Esophagus muscularis mucosa (tissue), 3 donors: Measurements from ENCODE around the gene SULF2.

ENCODE experiments used
- POLR2A ChIP-seq: fragments of 450-650 bp; IDR thresholded peaks from one replicate; pipeline ENCODE4 v1.6.1; 2017; ENCODE audit warnings: antibody characterized with exemption, moderate library complexity, mild to moderate bottlenecking, low read depth
- TF ChIP-seq, protein P1 (sequence below), 3 experiments: fragments of 200-600 bp in 2 of 3; fragments of 450-650 bp in 1 of 3; sonication (generic) in 2 of 3; IDR thresholded peaks; one replicate each; pipeline ENCODE4 v1.5.1; 2017 to 2019; ENCODE audit warnings: antibody characterized with exemption in 3 of 3, mild to moderate bottlenecking in 2 of 3, moderate library complexity in 1 of 3

DNA sequence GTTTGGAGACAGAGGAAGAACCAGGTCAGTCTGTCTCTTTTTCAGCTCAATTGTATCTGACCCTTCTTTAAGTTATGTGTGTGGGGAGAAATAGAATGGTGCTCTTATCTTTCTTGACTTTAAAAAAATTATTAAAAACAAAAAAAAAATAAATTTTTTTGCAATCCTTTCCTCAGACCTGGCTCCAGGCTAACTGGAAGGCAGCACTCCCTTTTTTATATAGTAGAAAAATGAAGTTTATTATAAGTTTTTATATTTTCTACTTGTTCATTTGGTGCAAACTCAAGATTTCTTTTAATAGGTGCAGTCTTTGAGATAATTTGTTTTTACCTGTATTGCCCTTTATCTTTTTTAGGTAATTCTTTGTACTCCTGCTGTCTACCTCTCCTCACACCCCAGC lies 129.6 kb downstream of the SULF2 start:
- TF ChIP-seq, protein P1, sequence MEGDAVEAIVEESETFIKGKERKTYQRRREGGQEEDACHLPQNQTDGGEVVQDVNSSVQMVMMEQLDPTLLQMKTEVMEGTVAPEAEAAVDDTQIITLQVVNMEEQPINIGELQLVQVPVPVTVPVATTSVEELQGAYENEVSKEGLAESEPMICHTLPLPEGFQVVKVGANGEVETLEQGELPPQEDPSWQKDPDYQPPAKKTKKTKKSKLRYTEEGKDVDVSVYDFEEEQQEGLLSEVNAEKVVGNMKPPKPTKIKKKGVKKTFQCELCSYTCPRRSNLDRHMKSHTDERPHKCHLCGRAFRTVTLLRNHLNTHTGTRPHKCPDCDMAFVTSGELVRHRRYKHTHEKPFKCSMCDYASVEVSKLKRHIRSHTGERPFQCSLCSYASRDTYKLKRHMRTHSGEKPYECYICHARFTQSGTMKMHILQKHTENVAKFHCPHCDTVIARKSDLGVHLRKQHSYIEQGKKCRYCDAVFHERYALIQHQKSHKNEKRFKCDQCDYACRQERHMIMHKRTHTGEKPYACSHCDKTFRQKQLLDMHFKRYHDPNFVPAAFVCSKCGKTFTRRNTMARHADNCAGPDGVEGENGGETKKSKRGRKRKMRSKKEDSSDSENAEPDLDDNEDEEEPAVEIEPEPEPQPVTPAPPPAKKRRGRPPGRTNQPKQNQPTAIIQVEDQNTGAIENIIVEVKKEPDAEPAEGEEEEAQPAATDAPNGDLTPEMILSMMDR (IDR thresholded peaks at IDR 0.05): no peak
- no peak for TF ChIP-seq POLR2A
